Stimulated activated naive CD8-positive, alpha-beta T cell treated with anti-CD3 and anti-CD28 coated beads, Interleukin-15, Interleukin-2, amounts not matched to agents 100 U/mL and 50 U/mL, for 24 hours (primary cell): ENCODE measurements around the gene KCTD19.
A peak's percentile ranks its signal among the peaks of the same experiment; 100 is the strongest.

Experiments
- ATAC-seq: fragments of 150-1000 bp; cut with Tn5 transposase; one replicate; pipeline ENCODE4 v1.10.0; 2021
- DNase-seq: peaks from one replicate; pipeline ENCODE4 v3.0.0; 2021

Gene KCTD19

GRCh38 chr16:67283039-67283825, 43.3 kb downstream of the KCTD19 start:
- no peak for DNase-seq
- ATAC-seq: no peak

- ATAC-seq: no peak
Observed at GRCh38 chr16:67282447-67282805, 44.1 kb downstream of the KCTD19 start.

GRCh38 chr16:67281536-67282446, 44.8 kb downstream of the KCTD19 start:
- DNase-seq: no peak
- ATAC-seq: no peak

More at GRCh38 chr16:67282447-67282805, 44.1 kb downstream of the KCTD19 start:
- DNase-seq: no peak

- DNase-seq: no peak
- ATAC-seq: no peak
Observed at GRCh38 chr16:67280090-67281015, 46.2 kb downstream of the KCTD19 start.

GRCh38 chr16:67279296-67280089, 47.0 kb downstream of the KCTD19 start, which contains the start of gene PLEKHG4:
TSS of gene PLEKHG4 (plus strand) at chr16:67279532. CDS start at chr16:67280045, 513 bp downstream.
- DNase-seq: peak; percentile 89
- ATAC-seq: peak; percentile 91

GRCh38 chr16:67278773-67279295, 47.7 kb downstream of the KCTD19 start:
- no peak for DNase-seq
- ATAC-seq: peak; percentile 60

- DNase-seq (peak; percentile 24), ATAC-seq (peak; percentile 0)
Observed at GRCh38 chr16:67277999-67278772, 48.4 kb downstream of the KCTD19 start.

- peak; percentile 45 for ATAC-seq
- peak; percentile 59 for DNase-seq
Observed at GRCh38 chr16:67277294-67277998, 49.1 kb downstream of the KCTD19 start.

- no peak for ATAC-seq
- no peak for DNase-seq
Observed at GRCh38 chr16:67275321-67275720, 51.2 kb downstream of the KCTD19 start.

- ATAC-seq (no peak), DNase-seq (no peak)
Observed at GRCh38 chr16:67271446-67271845, 55.1 kb downstream of the KCTD19 start.

GRCh38 chr16:67270931-67271338, 55.6 kb downstream of the KCTD19 start:
- ATAC-seq (no peak), DNase-seq (no peak)

- ATAC-seq (no peak), DNase-seq (no peak)
Observed at GRCh38 chr16:67269766-67270165, 56.8 kb downstream of the KCTD19 start.

- ATAC-seq (no peak), DNase-seq (no peak)
Observed at GRCh38 chr16:67268136-67268579, 58.4 kb downstream of the KCTD19 start.

GRCh38 chr16:67265834-67266233, 60.7 kb downstream of the KCTD19 start:
- DNase-seq (no peak), ATAC-seq (no peak)

- DNase-seq: no peak
- ATAC-seq: no peak
Observed at GRCh38 chr16:67264866-67265265, 61.7 kb downstream of the KCTD19 start.

GRCh38 chr16:67264277-67264676, 62.3 kb downstream of the KCTD19 start:
- no peak for DNase-seq
- peak; percentile 44 for ATAC-seq

GRCh38 chr16:67263201-67263600, 63.3 kb downstream of the KCTD19 start:
- DNase-seq (no peak), ATAC-seq (no peak)

- DNase-seq: no peak
- ATAC-seq: no peak
Observed at GRCh38 chr16:67260426-67261063, 66.0 kb downstream of the KCTD19 start.

GRCh38 chr16:67259705-67260104, 66.8 kb downstream of the KCTD19 start:
- DNase-seq (no peak), ATAC-seq (no peak)
